Bronchial epithelial cell (primary cell): ENCODE results near the gene CFB. TPM values are rescaled to one million over a fixed set of nuclear protein-coding genes. Genes with fewer than 3 reads are reported as not detected.

ENCODE experiments used
- DNase-seq: peaks from one replicate; pipeline ENCODE4 v3.0.0-alpha.2; 2010; ENCODE audit warnings: low read depth
- FAIRE-seq: peaks from 2 replicates; lab custom pipeline; 2011; peaks lifted over from hg19 to GRCh38; lab: Jason Lieb, UNC
- H3K27me3 ChIP-seq: 2 replicates; pipeline ENCODE4 v1.5.1; 2011; ENCODE audit warnings: low read length; ENCODE audit not compliant: control insufficient read depth, insufficient read depth
- H3K36me3 ChIP-seq: 2 replicates; pipeline ENCODE4 v1.5.1; 2011; ENCODE audit warnings: low read length; ENCODE audit not compliant: control insufficient read depth, insufficient read depth
- H3K4me3 ChIP-seq: 2 replicates; pipeline ENCODE4 v1.5.1; 2011; ENCODE audit warnings: mild to moderate bottlenecking, low read depth, low read length, control low read depth
- total RNA-seq: library from RNA; depleted of rRNA; stranded (reverse); fragments of >200 nt; gene quantifications from 2 replicates; pipeline ENCODE4 v1.2.1, GENCODE V29; 2014
- TF ChIP-seq, protein P1 (sequence below): IDR thresholded peaks from 2 replicates; pipeline ENCODE4 v1.5.1; 2011; ENCODE audit warnings: mild to moderate bottlenecking, moderate library complexity, low read length, control low read depth, inconsistent platforms; ENCODE audit not compliant: insufficient read depth, severe bottlenecking

The CFB gene
- total RNA-seq, 1 donor from 2014 or later = 2.6 TPM

- DNase-seq (no peak), FAIRE-seq (no peak)
- TF ChIP-seq, protein P1, sequence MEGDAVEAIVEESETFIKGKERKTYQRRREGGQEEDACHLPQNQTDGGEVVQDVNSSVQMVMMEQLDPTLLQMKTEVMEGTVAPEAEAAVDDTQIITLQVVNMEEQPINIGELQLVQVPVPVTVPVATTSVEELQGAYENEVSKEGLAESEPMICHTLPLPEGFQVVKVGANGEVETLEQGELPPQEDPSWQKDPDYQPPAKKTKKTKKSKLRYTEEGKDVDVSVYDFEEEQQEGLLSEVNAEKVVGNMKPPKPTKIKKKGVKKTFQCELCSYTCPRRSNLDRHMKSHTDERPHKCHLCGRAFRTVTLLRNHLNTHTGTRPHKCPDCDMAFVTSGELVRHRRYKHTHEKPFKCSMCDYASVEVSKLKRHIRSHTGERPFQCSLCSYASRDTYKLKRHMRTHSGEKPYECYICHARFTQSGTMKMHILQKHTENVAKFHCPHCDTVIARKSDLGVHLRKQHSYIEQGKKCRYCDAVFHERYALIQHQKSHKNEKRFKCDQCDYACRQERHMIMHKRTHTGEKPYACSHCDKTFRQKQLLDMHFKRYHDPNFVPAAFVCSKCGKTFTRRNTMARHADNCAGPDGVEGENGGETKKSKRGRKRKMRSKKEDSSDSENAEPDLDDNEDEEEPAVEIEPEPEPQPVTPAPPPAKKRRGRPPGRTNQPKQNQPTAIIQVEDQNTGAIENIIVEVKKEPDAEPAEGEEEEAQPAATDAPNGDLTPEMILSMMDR = no peak
- Histone ChIP-seq H3K27me3 (no peaks in the 10 kb centered on the region), H3K36me3 (peaks cover 46% of the 10 kb centered on the region), H3K4me3 (no peak overlapping the region)
Measured at GRCh38 chr6:31965700-31966099, 19.8 kb downstream of the CFB start.

GRCh38 chr6:31966506-31966905, 20.6 kb downstream of the CFB start:
- TF ChIP-seq, protein P1 = no peak
- FAIRE-seq = no peak
- no peak for DNase-seq

GRCh38 chr6:31966997-31967925, 21.4 kb downstream of the CFB start:
- TF ChIP-seq, protein P1 = no peak
- H3K4me3 ChIP-seq = no peak overlapping the region
- FAIRE-seq = no peak
- no peaks in the 10 kb centered on the region for H3K27me3 ChIP-seq
- peaks cover 36% of the 10 kb centered on the region for H3K36me3 ChIP-seq
- no peak for DNase-seq

More at GRCh38 chr6:31966506-31966905, 20.6 kb downstream of the CFB start:
- H3K36me3 ChIP-seq = peaks cover 40% of the 10 kb centered on the region
- no peak overlapping the region for H3K4me3 ChIP-seq
- H3K27me3 ChIP-seq = no peaks in the 10 kb centered on the region

DNA sequence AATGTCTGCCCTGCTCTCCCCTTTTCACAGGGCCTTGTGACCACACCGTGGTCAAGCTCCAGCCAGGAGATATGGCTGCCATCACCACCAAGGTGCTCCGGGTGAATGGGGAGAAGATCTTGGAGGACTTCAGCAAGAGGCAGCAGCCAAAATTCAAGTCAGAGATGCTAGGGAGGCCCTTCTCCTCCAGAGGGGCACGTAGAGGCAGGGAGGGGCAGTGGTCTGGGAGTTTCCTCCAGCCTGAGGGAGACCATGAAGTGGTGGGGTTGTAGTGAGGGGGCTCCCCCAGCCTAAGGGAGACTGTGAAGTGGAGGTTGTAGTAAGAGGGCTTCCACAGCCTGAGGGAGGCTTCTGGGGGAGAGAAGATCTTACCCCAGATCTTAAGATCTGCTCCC, 22.0 kb downstream of the CFB start:
- Histone ChIP-seq H3K27me3 (no peaks in the 10 kb centered on the region), H3K4me3 (no peak overlapping the region), H3K36me3 (peaks cover 32% of the 10 kb centered on the region)
- TF ChIP-seq, protein P1 = no peak
- DNase-seq (no peak), FAIRE-seq (no peak)

GRCh38 chr6:31968326-31968725, 22.4 kb downstream of the CFB start:
- H3K27me3 ChIP-seq = no peaks in the 10 kb centered on the region
- no peak for DNase-seq
- peaks cover 28% of the 10 kb centered on the region for H3K36me3 ChIP-seq
- TF ChIP-seq, protein P1 = no peak
- no peak for FAIRE-seq
- H3K4me3 ChIP-seq = no peak overlapping the region
